NCI-H128 (cell line): ENCODE results near the gene YRDC.

Source experiments
- DNase-seq: peaks from one replicate; lab custom pipeline; 2025; ENCODE audit not compliant: unreplicated experiment; lab: John Stamatoyannopoulos, UW

Gene YRDC

DNA sequence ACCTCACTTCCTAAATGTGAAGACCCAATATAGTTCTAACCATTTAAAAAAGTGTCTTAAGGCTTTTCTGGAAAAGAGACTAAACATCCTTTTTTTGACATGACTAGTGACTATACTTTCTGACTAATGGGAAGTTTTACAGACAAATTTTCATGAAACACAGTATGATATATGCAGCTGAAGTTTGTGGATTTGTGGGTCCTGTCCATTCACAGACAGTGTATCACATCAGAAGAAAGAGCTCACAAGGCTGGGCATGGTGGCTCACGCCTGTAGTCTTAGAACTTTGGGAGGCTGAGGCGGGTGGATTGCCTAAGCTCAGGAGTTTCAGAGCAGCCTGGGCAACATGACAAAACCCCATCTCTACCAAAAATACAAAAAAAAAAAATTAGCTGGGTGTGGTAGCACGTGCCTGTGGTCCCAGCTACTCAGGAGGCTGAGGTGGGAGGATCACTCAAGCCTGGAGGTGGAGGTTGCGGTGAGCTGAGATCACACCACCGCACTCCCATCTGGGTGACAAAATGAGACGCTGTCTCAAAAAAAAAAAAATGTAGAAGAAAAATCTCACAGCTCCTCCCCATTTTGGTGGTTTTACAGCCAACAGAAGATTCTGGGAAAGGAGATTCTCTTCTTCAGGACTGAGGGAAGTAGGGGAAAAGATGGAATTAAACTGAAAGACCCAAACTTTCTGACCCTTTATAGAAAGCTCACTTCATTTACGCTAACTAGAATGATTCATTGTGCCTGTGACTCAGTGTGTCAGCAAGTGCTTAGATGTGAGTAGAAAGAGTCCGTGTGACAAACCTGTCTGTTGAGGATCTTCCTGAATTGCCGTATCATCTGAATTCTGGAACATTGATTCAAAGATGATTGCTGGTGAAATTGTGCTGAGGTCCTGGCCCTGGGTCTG lies 15.2 kb upstream of the YRDC start:
- DNase-seq: no peak

DNA sequence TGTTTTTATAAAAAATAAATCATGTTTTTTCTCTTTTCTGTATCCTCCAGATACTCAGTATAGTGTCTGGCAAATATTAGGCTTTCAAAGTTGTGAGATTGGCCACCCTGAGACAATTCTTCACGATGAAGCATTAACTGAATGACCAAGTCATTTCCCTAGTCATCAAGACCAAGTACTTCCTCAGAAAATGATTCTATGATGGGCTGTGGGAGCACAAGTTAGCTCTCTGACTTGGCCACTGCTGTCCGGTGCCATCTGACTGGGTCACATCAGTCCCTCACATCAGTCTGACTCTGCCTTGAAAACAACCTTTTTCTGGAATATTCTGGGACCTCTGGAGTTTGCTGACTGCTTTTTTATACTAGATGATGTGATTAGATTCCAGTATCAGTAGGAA lies 13.5 kb upstream of the YRDC start:
- DNase-seq: no peak

DNA sequence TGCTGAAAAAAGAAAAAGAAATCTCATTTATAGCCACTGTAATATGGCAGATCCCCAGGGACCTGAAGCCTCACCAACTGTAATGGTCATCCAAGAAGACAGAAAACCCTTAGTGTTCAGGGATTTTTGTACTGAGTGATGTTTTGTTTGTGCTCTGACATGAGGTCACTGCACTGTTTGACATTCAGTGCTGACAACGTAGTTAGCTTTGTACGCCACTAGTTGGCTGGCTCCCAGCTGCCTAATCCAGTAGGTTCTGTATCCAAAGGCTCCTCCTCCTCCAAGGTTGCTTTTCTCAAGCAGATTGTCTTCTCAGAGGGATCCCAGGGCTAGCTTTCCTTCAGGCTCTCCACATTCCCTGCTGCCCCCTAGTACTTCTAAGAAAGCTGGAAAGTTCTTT lies 9.5 kb upstream of the YRDC start:
- no peak for DNase-seq

DNA sequence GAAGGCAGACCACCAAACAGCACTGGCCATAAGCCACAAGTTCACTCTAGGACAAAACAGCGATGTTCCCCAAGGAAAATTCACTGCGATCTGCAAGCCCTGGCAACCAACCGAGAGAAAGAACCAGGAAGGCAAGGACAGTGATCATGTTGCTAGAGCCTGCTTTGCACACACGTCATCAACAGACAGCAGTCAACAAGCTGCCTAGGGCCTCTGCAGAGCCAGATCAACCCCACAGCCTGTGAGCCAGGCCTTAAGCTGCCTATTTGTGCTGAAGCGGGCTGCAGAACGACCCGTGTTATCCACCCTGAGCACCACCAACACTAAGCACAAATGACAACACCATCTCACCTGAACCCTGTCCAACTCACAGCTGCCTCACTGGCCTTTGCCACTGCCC lies 6.2 kb upstream of the YRDC start:
- DNase-seq: no peak

DNA sequence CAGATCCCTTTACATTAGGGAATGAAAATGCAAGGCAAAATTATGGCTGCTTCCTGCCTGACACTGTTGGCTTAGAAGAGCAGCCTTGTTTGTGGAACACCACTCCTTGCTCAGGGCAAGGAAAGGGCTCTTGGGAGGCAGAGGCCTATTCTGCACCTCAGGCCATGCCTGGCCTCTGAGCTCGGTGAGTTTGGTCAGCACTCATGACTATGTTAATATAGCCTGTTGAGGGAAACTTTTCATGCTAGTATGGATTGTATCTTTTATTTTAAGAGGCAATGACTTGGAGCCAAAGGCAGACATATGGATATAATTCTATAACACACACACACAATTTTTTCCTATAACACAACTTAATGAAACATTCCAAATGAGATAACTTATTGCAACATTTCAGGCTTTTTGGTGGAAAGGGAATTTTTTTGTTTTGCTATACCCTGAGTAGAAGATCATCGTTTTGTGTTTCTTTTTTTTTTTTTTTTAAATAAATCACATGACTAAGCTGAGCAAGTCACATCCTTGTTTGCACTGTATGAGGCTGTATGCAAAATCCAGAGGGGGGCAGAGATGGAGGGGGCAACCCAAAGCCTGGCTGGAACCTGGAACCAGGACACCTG lies 5.6 kb upstream of the YRDC start:
- DNase-seq: no peak

DNA sequence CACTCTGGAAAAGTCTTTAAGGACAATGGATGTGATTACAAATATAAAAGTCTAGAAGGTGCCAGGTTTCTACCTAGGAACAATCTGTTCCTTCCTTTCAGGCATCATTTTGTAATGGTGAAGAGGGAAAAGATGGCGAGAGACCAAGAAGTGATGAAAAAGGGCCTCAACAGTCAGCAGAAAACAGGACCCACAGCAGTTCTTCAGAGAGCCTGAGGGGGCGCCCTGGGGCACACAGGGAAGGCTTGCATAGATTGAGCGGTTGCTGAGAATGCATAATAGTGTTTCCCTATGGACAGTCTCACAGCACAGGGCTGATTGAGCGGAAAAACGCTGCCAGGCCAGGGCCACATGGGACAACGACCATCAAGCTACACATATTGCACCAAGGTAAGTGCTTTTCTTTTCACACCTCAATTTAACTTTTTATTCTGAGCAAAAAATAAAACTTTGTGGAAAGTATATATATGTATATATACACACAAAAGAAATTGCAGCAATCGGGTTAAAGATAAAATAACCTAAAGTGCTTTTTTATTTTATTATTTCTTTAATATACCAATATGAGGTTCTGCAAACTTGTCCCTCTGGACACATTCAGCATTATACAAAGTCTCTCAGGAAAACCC lies 3.1 kb upstream of the YRDC start:
- peak; percentile 49 for DNase-seq

DNA sequence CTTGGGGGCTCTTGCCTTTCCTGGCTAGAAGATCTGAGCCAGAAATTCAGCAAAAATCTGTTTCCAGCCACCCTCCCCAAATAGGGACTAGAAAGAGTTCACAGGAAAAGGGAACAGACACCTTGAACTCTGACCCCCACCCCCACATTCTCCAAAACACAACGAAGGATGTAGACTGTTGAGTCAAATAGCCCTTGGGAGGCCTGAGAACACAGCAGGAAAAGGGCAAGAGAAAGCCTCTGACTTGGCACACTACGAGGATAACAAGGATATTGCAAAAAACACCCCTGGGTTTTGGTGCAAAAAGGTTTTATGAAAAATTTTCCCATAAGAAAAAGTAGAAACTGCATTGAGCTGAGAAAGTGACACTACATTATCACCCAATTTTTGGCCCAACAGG lies 1.9 kb upstream of the YRDC start:
- no peak for DNase-seq

DNA sequence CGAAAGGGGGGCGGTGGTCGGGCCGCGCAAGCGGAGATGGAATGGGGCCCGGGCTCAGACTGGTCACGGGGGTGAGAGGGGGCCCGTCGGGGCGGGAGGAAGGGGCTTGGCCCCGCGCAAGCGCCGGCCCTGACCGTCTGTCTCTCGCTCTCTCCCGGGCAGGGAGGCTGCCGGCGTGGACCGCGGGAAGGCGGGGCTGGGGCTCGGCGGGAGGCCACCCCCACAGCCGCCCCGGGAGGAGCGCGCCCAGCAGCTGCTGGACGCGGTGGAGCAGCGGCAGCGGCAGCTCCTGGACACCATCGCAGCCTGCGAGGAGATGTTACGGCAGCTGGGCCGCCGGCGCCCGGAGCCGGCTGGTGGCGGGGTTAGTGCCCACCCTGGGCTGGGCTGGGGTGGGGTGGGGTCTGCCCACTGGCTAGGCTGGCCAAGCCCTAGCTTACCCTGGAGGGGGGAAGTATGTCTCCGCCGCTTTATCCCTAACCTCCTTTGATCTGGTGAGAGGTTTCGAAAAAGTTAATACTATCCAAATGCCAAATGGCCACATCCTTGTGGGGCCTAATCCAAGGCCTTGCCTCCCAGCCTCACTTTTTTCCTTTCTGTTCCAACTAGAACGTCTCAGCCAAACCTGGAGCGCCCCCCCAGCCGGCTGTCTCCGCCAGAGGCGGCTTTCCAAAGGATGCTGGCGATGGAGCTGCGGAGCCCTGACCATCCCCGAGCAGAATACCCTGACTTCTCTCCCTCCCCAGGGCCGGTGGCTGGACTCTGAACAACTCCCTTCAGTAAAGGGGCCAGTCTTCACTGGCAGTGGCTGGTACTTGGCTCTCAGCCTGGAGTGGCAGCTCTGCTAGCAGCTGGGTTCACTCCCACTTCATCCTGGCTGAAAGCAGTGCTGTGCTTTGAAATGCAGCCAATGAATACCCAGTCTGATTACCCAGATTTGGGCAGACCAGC lies 636 bp upstream of the YRDC start:
- peak; percentile 14 for DNase-seq

DNA sequence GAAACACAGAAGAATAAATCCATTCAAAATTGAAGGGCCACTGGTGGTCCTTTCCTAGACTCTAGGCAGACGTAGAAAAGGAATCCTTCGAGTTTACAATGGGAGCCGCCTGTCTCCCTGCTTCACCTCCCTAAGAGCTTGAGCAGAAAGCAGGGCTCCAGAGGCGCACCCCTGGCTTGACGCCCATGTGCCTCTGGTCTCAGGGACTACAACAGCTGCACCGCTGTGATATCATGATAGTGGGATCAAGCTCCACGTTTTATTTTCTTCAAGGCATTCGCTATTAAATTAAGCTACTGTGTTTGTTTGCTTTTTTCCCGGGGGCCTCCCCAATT lies 821 bp downstream of the YRDC start:
- no peak for DNase-seq

DNA sequence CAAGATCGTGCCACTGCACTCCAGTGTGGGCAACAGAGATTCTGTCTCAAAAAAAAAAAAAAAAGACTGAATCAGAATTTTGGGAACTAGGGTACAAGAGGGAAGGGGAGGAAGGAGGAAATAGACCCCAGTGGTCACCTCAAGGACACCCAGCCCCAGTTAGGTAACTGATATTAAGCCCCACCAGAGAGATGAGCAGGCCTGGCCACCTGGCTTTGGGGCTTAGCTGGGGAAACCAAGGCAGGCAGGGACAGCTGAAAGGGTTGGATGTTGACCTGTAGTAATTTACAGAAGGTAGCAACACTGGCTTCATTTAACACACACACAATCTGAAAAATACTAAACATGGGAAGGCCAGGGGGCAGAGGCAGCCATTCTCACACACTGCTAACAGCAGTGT lies 5.6 kb downstream of the YRDC start:
- no peak for DNase-seq

DNA sequence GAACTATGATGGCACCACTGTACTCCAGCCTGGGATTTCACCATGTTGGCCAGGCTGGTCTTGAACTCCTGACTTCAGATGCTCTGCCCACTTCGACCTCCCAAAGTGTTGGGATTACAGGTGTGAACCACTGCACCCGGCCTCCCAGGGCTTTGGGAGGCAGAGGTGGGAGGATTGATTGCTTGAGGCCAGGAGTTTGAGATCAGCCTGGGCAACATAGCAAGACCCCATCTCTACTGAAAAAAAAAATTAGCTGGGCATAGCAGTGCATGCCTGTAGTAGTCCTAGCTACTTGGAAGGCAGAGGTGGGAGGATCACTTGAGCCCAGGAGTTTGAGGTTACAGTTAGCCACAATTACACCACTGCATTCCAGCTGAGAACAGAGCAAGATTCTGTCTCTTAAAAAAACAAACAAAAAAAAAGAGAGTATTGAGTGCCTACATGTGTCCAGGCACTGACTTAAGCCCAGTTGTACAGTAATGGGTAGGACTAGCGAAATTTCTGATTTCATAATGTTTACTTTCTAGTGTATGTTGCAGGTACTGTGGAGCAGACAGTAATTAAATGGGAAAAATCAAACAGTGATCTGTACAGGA lies 10.2 kb downstream of the YRDC start:
- DNase-seq: no peak

DNA sequence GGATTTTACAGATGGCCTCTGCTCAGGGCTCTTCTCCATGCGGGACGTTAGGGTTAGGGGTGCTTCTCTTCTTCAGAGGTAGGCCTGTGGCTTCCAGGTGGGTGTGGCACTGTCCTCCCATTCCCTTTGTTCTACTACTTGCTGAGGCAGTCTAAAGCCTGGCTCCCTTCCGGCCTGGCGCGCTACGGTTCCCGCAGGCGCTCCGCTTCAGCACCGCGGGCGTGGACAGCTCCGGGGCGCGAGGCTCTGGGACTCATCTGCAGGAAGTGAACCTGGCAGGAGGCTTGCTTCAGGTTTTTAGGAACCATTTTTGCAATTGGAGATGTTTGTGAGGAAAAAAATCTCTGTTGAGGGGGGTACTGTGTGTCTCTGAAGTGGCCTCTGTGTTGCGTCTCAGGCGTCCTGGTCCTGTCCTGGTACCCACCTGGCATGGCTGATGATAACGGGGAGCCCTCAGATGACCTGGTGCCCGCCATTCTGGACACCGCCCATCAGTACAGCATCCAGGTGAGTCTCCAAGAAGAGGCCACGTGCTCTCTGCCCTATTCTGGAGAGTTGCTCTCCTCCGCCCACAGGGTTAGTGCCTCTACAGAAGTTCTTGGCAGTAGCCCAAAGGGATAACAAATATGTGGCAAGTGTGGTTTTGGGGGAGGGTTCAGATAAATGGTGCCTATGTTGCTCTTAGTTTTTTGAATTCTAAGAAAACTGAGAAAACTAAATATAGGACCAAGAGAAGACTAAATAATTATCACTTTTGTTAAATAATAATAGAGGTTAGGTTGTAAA lies 12.5 kb downstream of the YRDC start:
- DNase-seq: no peak

DNA sequence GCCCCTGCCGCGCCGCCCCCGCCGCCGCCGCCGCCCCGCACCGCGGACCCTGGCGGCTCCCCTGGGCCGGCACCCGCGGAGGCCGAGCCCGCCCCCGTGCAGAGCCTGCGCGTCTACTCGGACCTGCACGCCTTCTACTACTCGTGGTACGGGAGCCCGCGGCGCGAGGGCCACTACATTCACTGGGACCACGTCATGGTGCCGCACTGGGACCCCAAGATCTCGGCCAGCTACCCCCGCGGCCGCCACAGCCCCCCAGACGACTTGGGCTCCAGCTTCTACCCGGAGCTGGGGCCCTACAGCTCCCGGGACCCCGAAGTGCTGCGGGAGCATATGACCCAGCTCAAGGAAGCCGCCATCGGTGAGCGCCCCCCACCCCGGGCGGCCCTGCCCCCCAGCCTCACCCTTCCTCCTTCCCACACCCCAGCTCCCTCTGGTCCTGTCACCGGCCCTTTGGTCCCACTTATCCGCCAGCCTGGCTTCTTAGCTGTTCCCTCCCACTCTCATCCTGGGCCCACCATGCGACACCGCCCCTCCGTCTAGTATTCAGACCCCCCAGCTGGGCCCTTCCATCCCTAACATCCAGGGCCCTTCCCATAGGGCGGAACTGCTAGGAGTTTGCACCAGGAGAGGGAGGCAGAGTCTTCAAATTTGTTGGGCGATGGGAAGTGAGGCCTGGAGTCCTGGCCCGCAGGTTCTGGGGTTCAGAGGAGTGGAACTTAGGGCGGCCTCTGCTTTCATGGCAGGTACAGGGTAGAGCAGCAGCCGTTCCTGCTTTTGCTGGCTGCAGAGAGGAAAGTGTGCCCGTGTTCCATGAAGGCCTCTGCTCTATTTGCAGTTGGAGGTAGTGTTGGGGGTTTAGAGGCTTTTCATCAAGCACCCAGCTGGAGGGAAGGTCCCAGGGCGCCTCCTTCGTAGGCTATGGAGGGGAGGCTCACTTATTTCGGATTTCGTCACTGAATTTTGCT lies 13.4 kb downstream of the YRDC start:
- no peak for DNase-seq

DNA sequence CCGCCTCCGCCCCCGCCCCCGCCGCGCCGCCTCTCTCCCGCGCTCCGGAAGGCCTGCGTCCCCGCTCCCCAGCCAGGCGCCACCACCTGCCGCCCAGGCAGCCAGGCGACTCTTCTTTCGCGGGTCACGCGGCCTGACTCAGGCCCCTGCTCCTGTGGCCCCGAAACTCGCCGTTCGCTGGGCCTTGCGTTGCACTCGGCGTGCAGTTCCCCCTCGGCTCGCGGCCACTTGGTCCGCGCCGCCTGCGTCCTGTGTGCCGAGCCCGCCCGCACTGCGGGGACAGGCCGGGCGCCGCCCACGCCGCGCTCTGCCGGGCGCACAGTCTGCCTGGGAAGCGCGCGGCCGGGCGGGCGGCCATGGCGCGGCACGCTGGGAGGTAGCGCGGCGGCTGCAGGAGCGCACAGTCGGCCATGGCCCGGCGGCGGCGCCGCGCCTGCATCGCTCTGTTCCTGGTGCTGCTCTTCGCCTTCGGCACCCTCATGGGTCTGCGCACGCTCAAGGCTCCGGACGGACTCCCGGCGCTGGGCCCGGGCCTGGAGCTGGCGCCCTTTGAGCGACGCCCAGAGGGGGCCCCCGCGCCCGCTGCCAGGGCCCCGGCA lies 14.1 kb downstream of the YRDC start, which contains the start of gene MANEAL:
Gene MANEAL (plus strand): TSS at position 75 of the 599 bp plus-strand sequence. CDS start 336 bp downstream, at position 411.
- peak; percentile 69 for DNase-seq

DNA sequence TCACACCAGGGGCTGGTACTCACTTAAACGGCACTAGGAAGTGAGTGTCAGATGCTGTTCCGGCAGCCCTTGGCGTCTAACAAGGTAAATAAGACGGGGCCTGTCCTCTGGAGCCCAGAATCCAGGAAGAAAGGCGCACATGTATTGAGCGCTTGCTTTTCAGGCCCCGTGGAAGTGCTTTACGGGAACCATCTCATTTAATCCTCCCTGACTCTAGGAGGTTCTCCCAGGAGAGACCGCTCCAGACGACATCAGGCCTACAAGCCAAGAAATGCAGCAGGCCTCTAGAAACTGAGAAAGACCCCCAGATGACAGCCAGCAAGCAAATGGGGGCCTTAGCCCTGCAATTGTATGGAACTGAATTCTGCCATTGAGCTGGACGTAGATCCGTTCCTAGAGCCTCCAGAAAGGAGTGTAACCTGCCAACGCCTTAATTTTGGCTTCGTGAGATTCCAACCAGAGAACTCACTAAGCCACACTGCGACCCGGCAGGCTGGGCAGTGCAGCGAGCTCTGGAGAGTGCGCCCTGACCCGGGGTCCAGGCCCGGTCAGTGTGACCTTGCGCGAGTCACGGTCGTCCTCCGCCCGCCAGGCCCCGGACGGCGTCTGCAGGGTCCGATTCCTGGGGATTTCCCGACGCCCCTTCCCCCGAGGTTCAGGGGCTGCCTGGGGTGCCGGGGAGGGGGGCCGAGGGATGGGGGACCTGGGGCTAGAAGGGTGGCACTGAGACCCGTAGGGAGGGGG lies 14.9 kb downstream of the YRDC start:
- no peak for DNase-seq

DNA sequence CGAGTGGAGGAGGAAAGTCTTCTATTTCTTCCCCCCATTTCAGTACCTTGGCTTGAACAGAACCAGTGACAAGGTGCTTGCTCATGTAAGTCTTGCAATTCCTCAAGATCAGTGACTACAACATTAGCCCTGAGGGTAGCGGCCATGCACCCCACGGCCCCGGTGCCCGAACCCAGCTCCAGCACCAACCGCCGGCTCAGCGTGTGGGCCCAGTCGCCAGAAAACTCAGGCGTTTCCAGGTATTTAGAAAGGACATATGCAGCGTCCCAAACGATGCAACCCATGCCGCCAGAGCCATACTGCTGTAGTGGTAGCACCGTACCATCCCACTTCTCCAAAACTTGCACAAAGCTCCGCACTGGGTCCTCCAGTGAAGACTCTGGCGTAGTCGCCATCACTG lies 25.5 kb downstream of the YRDC start:
- no peak for DNase-seq

DNA sequence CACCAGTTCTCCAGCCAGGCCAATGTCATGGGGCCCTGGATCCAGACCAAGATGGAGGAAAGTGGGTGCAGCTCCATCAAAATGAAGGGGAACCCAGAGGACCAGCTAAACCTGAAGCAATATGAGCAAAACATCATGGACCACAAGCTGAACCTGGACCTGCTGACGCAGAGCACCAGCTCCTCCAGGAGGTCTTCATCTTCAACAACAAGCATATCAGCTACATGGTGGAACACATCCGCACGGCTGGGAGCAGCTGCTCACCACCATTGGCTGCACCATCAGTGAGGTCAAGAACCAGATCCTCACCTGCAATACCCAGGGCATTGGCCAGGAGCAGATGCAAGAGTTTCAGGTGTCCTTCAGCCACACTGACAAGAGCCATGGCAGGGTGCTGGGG lies 29.4 kb downstream of the YRDC start:
- DNase-seq: no peak
